SHP77 (cell line): Measurements from ENCODE around the gene KLF9.

Experiments used
- DNase-seq, 2 experiments: peaks; one replicate each; lab custom pipeline; 2025; lab: John Stamatoyannopoulos, UW

The KLF9 gene

GRCh38 chr9:70422371-70423043 lies 8.1 kb upstream of the KLF9 start:
- no peak for DNase-seq

- DNase-seq = no peak
Measured at GRCh38 chr9:70421272-70422180, 7.1 kb upstream of the KLF9 start.

GRCh38 chr9:70420441-70421271 lies 6.2 kb upstream of the KLF9 start:
- peak; percentile 68 to 76 for DNase-seq

- DNase-seq = peak; percentile 88
Measured at GRCh38 chr9:70419556-70420440, 5.3 kb upstream of the KLF9 start.

- peak; percentile 60 to 80 for DNase-seq
Measured at GRCh38 chr9:70418822-70419555, 4.5 kb upstream of the KLF9 start.

GRCh38 chr9:70415476-70415875 lies 1.0 kb upstream of the KLF9 start:
- DNase-seq = no peak

GRCh38 chr9:70415041-70415440 lies 584 bp upstream of the KLF9 start:
- DNase-seq = no peak

GRCh38 chr9:70413464-70413798 lies 1.0 kb downstream of the KLF9 start:
- peak; percentile 54 to 62 for DNase-seq

GRCh38 chr9:70412832-70413463 lies 1.5 kb downstream of the KLF9 start:
- DNase-seq = peak; percentile 15 to 47

GRCh38 chr9:70411930-70412831 lies 2.3 kb downstream of the KLF9 start:
- peak; percentile 21 to 36 for DNase-seq

- DNase-seq = peak in 1 of 2 experiments; percentile 46
Measured at GRCh38 chr9:70411121-70411929, 3.1 kb downstream of the KLF9 start.

- no peak for DNase-seq
Measured at GRCh38 chr9:70410368-70410767, 4.1 kb downstream of the KLF9 start.

GRCh38 chr9:70409800-70410199 lies 4.7 kb downstream of the KLF9 start:
- no peak for DNase-seq

- DNase-seq = no peak
Measured at GRCh38 chr9:70409280-70409679, 5.2 kb downstream of the KLF9 start.

- DNase-seq = no peak
Measured at GRCh38 chr9:70408393-70409040, 5.9 kb downstream of the KLF9 start.

- DNase-seq = no peak
Measured at GRCh38 chr9:70407081-70407503, 7.4 kb downstream of the KLF9 start.

- DNase-seq = no peak
Measured at GRCh38 chr9:70406434-70406862, 8.0 kb downstream of the KLF9 start.
